Lower lobe of right lung (tissue), 2 donors: ENCODE results near the gene LRRK2. TPM values are rescaled to one million over a fixed set of nuclear protein-coding genes. Genes with fewer than 3 reads are reported as not detected.

Experiments used
- ATAC-seq, 2 donors: fragments of 200-7000 bp; cut with Tn5 transposase; one replicate each; pipeline ENCODE4 v1.9.1; 2020 to 2022; ENCODE audit warnings: mild to moderate bottlenecking in 2 of 2, moderate library complexity in 2 of 2
- DNase-seq: peaks from one replicate; pipeline ENCODE4 v3.0.0-alpha.2; 2020
- H3K27ac ChIP-seq: fragments of 200-600 bp; one replicate; pipeline ENCODE4 v1.8.0; 2022
- H3K27me3 ChIP-seq: fragments of 200-600 bp; one replicate; pipeline ENCODE4 v1.8.0; 2022; ENCODE audit warnings: low read depth
- H3K36me3 ChIP-seq: fragments of 200-600 bp; one replicate; pipeline ENCODE4 v1.8.0; 2022; ENCODE audit warnings: mild to moderate bottlenecking
- H3K4me1 ChIP-seq: fragments of 200-600 bp; one replicate; pipeline ENCODE4 v1.8.0; 2022
- H3K4me3 ChIP-seq: fragments of 200-600 bp; one replicate; pipeline ENCODE4 v1.8.0; 2022; ENCODE audit warnings: mild to moderate bottlenecking
- H3K9me3 ChIP-seq: fragments of 200-600 bp; one replicate; pipeline ENCODE4 v1.8.0; 2022
- CTCF ChIP-seq: fragments of 200-600 bp; IDR thresholded peaks from one replicate; pipeline ENCODE4 v1.8.0; 2022; ENCODE audit warnings: antibody characterized with exemption, mild to moderate bottlenecking
- intact Hi-C: fragments of 100-400 bp; cut with DNase I; formaldehyde crosslinking; loops from one replicate; pipeline ENCODE4 v1.11.0; 2022
- total RNA-seq: library from RNA; stranded (reverse); fragmentation: NEBNext Ultra II Directional; extraction: Animal tissue kit (Norgen Biotek cat#: 25700); gene quantifications from one replicate; pipeline ENCODE4 v1.2.1, GENCODE V29; 2021
- donor health status: DM: no; HTN: yes; CAD: no; lungs with severe emphysema.

The LRRK2 gene
- total RNA-seq, 1 donor from 2014 or later: 426 TPM

GRCh38 chr12:40263616-40264409 is 39.0 kb downstream of the LRRK2 start:
- Histone ChIP-seq H3K9me3 (no peaks in the 10 kb centered on the region), H3K27ac (no peak overlapping the region), H3K4me1 (no peaks in the 10 kb centered on the region), H3K36me3 (peaks cover 37% of the 10 kb centered on the region), H3K4me3 (no peak overlapping the region), H3K27me3 (no peaks in the 10 kb centered on the region)
- no peak for DNase-seq
- intact Hi-C loops: no loop called here
- no peak for TF ChIP-seq CTCF
- no peak for ATAC-seq

- intact Hi-C loops: no loop called here
- no peak for TF ChIP-seq CTCF
- DNase-seq (no peak), ATAC-seq (no peak)
- Histone ChIP-seq H3K27ac (no peak overlapping the region), H3K36me3 (peaks cover 26% of the 10 kb centered on the region), H3K9me3 (no peaks in the 10 kb centered on the region), H3K4me3 (no peak overlapping the region), H3K27me3 (no peaks in the 10 kb centered on the region), H3K4me1 (no peaks in the 10 kb centered on the region)
Measured at GRCh38 chr12:40271981-40272664, 47.3 kb downstream of the LRRK2 start.

DNA sequence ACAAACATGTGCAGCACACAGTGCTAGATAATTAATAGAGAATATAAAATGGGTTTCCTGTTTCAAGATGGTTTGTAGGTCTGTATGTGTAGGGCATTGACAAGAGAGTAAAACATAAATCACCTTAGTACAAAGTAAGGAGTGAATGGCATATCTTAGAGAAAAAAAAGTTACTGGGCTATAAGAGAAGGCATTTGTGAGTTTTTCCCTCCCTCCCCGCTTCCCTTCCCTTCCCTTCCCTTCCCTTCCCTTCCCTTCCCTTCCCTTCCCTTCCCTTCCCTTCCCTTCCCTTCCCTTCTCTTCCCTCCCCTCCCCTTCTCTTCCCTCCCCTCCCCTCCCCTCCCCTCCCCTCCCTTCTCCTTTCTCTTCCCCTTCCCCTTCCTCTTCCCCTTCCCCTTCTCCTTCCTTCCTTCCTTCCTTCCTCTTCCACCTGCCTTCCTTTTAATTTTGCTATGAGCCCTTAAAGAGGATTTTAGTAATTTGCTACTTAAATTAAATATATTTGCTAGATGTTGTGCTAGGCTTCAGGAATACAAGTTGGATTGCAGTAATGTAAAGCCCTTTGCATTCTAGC is 57.1 kb downstream of the LRRK2 start:
- H3K9me3 ChIP-seq: no peaks in the 10 kb centered on the region
- no peak overlapping the region for H3K4me3 ChIP-seq
- ATAC-seq (no peak), DNase-seq (no peak)
- H3K27me3 ChIP-seq: no peaks in the 10 kb centered on the region
- peaks cover 55% of the 10 kb centered on the region for H3K36me3 ChIP-seq
- H3K27ac ChIP-seq: no peak overlapping the region
- intact Hi-C loops: no loop called here
- H3K4me1 ChIP-seq: no peaks in the 10 kb centered on the region
- TF ChIP-seq CTCF: no peak

DNA sequence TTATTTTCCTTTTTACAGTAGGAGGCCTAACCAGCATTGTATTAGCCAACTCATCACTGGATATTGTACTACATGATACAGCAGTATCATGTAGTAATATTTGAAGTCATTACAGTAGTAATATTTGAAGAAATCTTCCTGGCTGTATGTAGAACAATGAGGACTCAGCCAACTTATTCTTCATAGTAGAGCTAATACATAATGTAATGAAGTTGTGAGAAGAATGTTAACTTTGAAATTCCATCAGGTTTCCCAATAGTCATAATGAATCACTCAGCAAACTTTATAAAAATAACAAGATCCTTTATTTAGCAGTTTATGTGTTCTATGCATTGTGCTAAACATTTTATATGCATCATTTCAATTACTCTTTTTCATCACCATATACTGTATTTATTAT is 61.8 kb downstream of the LRRK2 start:
- DNase-seq (no peak), ATAC-seq (no peak)
- Histone ChIP-seq H3K4me1 (no peaks in the 10 kb centered on the region), H3K36me3 (peaks cover 40% of the 10 kb centered on the region), H3K4me3 (no peak overlapping the region), H3K27me3 (no peaks in the 10 kb centered on the region), H3K9me3 (no peaks in the 10 kb centered on the region), H3K27ac (no peak overlapping the region)
- TF ChIP-seq CTCF: no peak
- intact Hi-C loops: no loop called here

DNA sequence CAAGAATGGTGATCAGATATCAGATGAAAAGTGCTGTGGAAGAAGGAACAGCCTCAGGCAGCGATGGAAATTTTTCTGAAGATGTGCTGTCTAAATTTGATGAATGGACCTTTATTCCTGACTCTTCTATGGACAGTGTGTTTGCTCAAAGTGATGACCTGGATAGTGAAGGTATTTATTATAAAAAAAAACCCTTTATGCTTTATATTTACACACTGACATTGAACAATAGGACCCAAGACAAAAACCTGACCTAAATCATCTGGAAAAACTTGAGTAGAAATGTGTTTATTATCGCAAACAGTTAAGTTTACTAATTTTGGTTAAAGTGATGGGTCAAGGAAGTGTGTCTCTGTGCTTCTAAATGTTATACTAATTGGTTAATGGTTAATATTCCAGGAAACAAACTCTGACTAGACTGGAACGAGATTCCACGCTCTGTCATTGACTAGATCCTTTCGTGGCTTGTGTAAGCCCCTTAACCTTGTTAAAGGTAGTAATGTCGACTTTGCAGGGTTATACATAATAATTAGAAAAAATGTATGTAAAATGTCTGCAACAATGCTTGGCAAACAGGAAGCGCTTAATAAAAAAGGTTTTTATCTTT is 62.7 kb downstream of the LRRK2 start:
- peaks cover 37% of the 10 kb centered on the region for H3K36me3 ChIP-seq
- H3K27ac ChIP-seq: no peak overlapping the region
- ATAC-seq (no peak), DNase-seq (no peak)
- H3K9me3 ChIP-seq: no peaks in the 10 kb centered on the region
- intact Hi-C loops: no loop called here
- no peaks in the 10 kb centered on the region for H3K27me3 ChIP-seq
- no peak for TF ChIP-seq CTCF
- no peaks in the 10 kb centered on the region for H3K4me1 ChIP-seq
- H3K4me3 ChIP-seq: no peak overlapping the region
